ENCODE measurements around the gene VIPAS39. TPM values are rescaled to one million over a fixed set of nuclear protein-coding genes. Genes with fewer than 3 reads are reported as not detected.

Gene VIPAS39
- total RNA-seq, 1 donor from 2014 or later: 23.4 TPM

DNA sequence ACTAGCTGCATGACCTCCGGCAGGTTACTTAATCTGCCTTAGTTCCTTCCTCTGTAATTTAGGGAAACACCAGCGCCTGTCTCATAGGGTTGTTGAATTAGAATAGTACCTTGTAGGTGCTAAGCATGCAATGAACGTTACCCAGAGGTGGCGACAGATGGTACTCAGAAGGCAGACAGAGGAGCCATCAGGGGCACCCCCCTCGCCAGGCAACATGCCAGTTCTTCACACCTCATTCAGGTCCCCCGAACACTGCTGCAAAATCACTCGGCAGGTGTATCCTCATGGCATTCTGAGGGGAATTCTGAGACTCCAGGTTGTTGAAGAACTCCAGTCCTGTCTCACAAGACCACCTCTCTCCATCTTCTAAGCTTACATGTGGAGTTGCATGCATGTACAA is 31.2 kb upstream of the VIPAS39 start:
- no peaks in the 10 kb centered on the region for H3K36me3 ChIP-seq (ENCODE audit: control insufficient read depth, insufficient read depth, low read length)
- no peak for DNase-seq (ENCODE audit: low read depth)
- no peak overlapping the region for H3K4me3 ChIP-seq (ENCODE audit: low read depth, low read length)
- H3K27me3 ChIP-seq (ENCODE audit: control insufficient read depth, insufficient read depth, low read length): no peaks in the 10 kb centered on the region
- TF ChIP-seq, protein P1, sequence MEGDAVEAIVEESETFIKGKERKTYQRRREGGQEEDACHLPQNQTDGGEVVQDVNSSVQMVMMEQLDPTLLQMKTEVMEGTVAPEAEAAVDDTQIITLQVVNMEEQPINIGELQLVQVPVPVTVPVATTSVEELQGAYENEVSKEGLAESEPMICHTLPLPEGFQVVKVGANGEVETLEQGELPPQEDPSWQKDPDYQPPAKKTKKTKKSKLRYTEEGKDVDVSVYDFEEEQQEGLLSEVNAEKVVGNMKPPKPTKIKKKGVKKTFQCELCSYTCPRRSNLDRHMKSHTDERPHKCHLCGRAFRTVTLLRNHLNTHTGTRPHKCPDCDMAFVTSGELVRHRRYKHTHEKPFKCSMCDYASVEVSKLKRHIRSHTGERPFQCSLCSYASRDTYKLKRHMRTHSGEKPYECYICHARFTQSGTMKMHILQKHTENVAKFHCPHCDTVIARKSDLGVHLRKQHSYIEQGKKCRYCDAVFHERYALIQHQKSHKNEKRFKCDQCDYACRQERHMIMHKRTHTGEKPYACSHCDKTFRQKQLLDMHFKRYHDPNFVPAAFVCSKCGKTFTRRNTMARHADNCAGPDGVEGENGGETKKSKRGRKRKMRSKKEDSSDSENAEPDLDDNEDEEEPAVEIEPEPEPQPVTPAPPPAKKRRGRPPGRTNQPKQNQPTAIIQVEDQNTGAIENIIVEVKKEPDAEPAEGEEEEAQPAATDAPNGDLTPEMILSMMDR (IDR thresholded peaks at IDR 0.05; ENCODE audit: insufficient read depth, low read length, poor library complexity, severe bottlenecking): no peak

DNA sequence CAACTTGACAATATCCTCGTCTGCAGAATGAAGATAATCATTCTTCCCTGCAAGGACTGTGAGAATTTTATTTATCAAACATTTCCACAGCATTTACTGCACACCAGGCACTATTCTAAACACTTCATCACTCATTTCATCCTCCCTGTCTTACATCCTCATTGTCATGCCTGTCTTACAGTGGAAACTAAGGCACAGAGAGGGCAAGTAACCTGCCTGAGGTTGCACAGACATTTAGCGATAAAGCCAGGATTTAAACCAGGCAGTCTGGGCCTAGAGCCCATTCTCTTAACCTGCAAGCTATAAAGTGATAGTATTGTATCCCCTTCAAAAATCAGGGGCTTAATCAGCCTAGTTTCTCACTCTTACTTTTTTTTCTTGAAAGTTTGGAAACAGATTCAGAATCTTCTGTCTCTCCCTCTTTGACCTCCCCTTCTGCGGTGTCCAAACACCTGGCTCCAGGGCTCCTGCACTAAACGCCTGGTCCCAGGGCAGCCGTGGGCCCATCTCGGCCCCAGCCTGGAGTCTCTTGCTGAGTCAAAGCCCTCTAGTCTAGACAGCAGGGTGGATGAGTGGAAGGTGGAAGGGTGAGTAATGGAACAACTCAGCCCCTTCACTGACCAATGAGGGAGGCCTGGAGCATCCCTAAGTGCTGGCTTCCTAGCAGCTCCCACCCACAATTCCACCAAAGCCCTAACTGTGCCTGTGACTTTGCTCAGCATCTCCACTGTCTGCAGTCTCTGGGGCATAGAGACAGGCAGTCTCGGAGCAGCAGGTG is 28.7 kb upstream of the VIPAS39 start:
- Histone ChIP-seq H3K4me3 (ENCODE audit: low read depth, low read length) (no peak overlapping the region), H3K27me3 (ENCODE audit: control insufficient read depth, insufficient read depth, low read length) (no peaks in the 10 kb centered on the region), H3K36me3 (ENCODE audit: control insufficient read depth, insufficient read depth, low read length) (no peaks in the 10 kb centered on the region)
- DNase-seq (ENCODE audit: low read depth): peak; percentile 56
- TF ChIP-seq, protein P1 (IDR thresholded peaks at IDR 0.05; ENCODE audit: insufficient read depth, low read length, poor library complexity, severe bottlenecking): no peak

DNA sequence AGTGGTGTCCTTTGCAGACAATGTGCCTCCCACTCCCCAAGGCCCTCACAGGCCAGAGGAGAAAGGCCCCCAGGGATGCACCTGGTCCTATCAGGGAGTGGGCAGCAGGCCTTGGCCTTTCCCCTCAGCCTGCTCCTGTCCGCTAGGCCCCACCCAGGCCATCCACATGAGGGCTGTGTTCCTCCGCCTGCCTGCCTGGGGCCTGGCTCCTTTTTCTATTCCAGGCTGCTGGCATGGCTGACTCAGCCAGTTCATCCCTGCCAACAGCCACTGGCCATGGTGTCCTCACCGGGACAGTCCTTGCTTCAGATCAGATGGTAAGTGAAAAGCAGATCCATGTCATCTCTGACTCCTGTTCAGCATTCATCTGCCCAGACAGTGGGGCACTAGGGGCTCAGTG is 27.9 kb upstream of the VIPAS39 start:
- Histone ChIP-seq H3K27me3 (ENCODE audit: control insufficient read depth, insufficient read depth, low read length) (no peaks in the 10 kb centered on the region), H3K4me3 (ENCODE audit: low read depth, low read length) (no peak overlapping the region), H3K36me3 (ENCODE audit: control insufficient read depth, insufficient read depth, low read length) (no peaks in the 10 kb centered on the region)
- TF ChIP-seq, protein P1 (IDR thresholded peaks at IDR 0.05; ENCODE audit: insufficient read depth, low read length, poor library complexity, severe bottlenecking): no peak
- no peak for DNase-seq (ENCODE audit: low read depth)

DNA sequence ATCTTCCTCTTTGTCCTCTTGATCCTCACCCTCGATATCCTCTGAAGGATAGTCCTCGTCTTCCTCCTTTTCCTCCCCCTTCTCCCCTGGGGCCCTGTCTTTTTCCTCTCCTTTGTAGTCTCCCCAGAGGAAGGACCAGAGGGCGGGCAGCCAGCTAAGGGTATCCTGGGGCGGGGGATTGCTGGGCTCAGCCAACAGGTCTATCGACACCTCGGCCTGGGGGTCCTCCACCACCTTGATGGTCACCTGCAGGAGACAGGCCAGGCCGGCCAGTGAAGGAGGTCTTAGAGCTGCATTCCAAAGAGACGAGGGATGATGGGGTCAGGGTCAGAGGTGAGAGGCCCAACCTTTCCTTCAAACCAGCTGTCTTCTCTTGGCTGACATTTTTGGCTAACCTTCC is 25.0 kb upstream of the VIPAS39 start:
- Histone ChIP-seq H3K4me3 (ENCODE audit: low read depth, low read length) (no peak overlapping the region), H3K27me3 (ENCODE audit: control insufficient read depth, insufficient read depth, low read length) (peaks cover 3% of the 10 kb centered on the region), H3K36me3 (ENCODE audit: control insufficient read depth, insufficient read depth, low read length) (no peaks in the 10 kb centered on the region)
- DNase-seq (ENCODE audit: low read depth): no peak
- TF ChIP-seq, protein P1 (IDR thresholded peaks at IDR 0.05; ENCODE audit: insufficient read depth, low read length, poor library complexity, severe bottlenecking): no peak

DNA sequence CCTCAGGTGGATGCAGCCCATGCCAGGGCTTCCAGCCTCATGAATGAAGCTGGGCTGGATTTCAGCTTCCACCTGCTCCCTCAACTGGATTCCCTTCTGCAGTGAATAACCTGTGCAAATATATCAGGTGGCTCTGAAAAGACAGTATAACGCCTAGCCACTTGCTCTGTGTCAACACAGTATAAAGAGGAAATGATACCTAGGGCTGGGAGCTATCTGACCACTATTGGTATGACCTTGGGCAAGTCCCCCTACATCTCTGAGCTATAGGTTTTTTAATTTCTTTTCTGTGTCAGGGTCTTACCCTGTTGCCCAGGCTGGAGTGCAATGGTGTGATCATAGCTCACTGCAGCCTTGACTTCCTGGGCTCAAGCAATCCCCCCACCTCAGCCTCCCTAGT is 21.4 kb upstream of the VIPAS39 start:
- Histone ChIP-seq H3K4me3 (ENCODE audit: low read depth, low read length) (no peak overlapping the region), H3K36me3 (ENCODE audit: control insufficient read depth, insufficient read depth, low read length) (no peaks in the 10 kb centered on the region), H3K27me3 (ENCODE audit: control insufficient read depth, insufficient read depth, low read length) (peaks cover 25% of the 10 kb centered on the region)
- TF ChIP-seq, protein P1 (IDR thresholded peaks at IDR 0.05; ENCODE audit: insufficient read depth, low read length, poor library complexity, severe bottlenecking): no peak
- DNase-seq (ENCODE audit: low read depth): no peak

DNA sequence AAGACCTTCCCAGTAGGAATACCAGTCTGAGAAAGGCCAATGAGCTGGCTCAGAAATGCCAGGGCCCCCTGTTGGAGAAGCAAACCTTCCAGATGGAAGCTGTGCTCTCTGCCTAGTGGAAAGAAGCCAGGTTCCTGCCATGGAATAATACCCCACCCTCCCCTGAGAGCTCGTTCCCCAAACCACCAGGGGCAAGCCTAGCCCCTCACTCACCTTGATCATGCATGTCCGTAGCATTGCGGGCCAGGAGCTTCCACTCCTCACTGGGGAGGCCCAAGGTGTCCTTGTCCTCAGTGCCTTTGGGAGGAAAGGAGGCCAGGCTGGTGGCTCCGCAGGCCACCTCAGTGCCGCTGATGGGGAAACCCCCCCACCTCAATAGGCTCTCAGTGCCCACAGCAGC is 20.6 kb upstream of the VIPAS39 start:
- Histone ChIP-seq H3K36me3 (ENCODE audit: control insufficient read depth, insufficient read depth, low read length) (no peaks in the 10 kb centered on the region), H3K4me3 (ENCODE audit: low read depth, low read length) (no peak overlapping the region), H3K27me3 (ENCODE audit: control insufficient read depth, insufficient read depth, low read length) (peaks cover 28% of the 10 kb centered on the region)
- DNase-seq (ENCODE audit: low read depth): no peak
- TF ChIP-seq, protein P1 (IDR thresholded peaks at IDR 0.05; ENCODE audit: insufficient read depth, low read length, poor library complexity, severe bottlenecking): no peak

Data from kidney epithelial cell (primary cell).